Measurements from ENCODE around the gene MLLT11. TPM values are rescaled to one million over a fixed set of nuclear protein-coding genes. Genes with fewer than 3 reads are reported as not detected.
A peak's percentile ranks its signal among the peaks of the same experiment; 100 is the strongest.

MLLT11 gene
- total RNA-seq, 1 donor from 2014 or later, result 27.8 TPM

GRCh38 chr1:151024540-151025146, 35.6 kb upstream of the MLLT11 start:
- Mint-ChIP-seq H3K4me3 (ENCODE audit: unreplicated experiment) (no peak overlapping the region), H3K4me1 (ENCODE audit: unreplicated experiment) (peaks cover 8% of the 10 kb centered on the region), H3K36me3 (ENCODE audit: low read depth, unreplicated experiment) (peaks cover 18% of the 10 kb centered on the region), H3K9me3 (ENCODE audit: unreplicated experiment) (no peaks in the 10 kb centered on the region), H3K27ac (ENCODE audit: unreplicated experiment) (no peak overlapping the region), H3K27me3 (ENCODE audit: unreplicated experiment) (no peaks in the 10 kb centered on the region)
- TF ChIP-seq CTCF (IDR thresholded peaks at IDR 0.05; ENCODE audit: unreplicated experiment), result peak; percentile 68
- peak; percentile 88 for DNase-seq (ENCODE audit: low spot score)

- Mint-ChIP-seq H3K9me3 (ENCODE audit: unreplicated experiment) (no peaks in the 10 kb centered on the region), H3K4me1 (ENCODE audit: unreplicated experiment) (peaks cover 8% of the 10 kb centered on the region), H3K36me3 (ENCODE audit: low read depth, unreplicated experiment) (peaks cover 23% of the 10 kb centered on the region), H3K4me3 (ENCODE audit: unreplicated experiment) (peak overlapping the region; percentile 62), H3K27me3 (ENCODE audit: unreplicated experiment) (no peaks in the 10 kb centered on the region), H3K27ac (ENCODE audit: unreplicated experiment) (no peak overlapping the region)
- DNase-seq (ENCODE audit: low spot score), result no peak
- TF ChIP-seq CTCF (IDR thresholded peaks at IDR 0.05; ENCODE audit: unreplicated experiment), result no peak
These were observed 33.7 kb upstream of the MLLT11 start for GRCh38 chr1:151026460-151026859.

DNA sequence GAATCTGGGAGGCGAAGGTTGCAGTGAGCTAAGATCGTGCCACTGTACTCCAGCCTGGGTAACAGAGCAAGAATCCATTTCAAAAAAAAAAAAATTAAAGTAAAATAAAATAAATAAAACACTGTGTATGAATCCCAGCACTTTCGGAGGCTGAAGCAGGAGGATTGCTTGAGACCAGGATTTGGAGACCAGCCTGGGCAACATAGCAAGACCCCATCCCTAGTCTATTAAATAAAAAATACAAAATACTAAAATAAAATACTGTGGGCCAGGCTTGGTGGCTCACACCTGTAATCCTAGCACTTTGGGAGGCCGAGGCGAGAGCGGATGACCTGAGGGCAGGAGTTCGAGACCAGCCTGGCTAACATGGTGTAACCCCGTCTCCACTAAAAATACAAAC, 28.0 kb upstream of the MLLT11 start:
- no peak overlapping the region for H3K27ac Mint-ChIP-seq (ENCODE audit: unreplicated experiment)
- no peaks in the 10 kb centered on the region for H3K4me1 Mint-ChIP-seq (ENCODE audit: unreplicated experiment)
- DNase-seq (ENCODE audit: low spot score), result no peak
- no peak overlapping the region for H3K4me3 Mint-ChIP-seq (ENCODE audit: unreplicated experiment)
- no peak for TF ChIP-seq CTCF (IDR thresholded peaks at IDR 0.05; ENCODE audit: unreplicated experiment)
- H3K36me3 Mint-ChIP-seq (ENCODE audit: low read depth, unreplicated experiment), result peaks cover 35% of the 10 kb centered on the region
- no peaks in the 10 kb centered on the region for H3K9me3 Mint-ChIP-seq (ENCODE audit: unreplicated experiment)
- no peaks in the 10 kb centered on the region for H3K27me3 Mint-ChIP-seq (ENCODE audit: unreplicated experiment)

- Mint-ChIP-seq H3K27me3 (ENCODE audit: unreplicated experiment) (no peaks in the 10 kb centered on the region), H3K27ac (ENCODE audit: unreplicated experiment) (no peak overlapping the region), H3K36me3 (ENCODE audit: low read depth, unreplicated experiment) (peaks cover 25% of the 10 kb centered on the region), H3K4me3 (ENCODE audit: unreplicated experiment) (peak overlapping the region; percentile 2), H3K9me3 (ENCODE audit: unreplicated experiment) (no peaks in the 10 kb centered on the region), H3K4me1 (ENCODE audit: unreplicated experiment) (no peaks in the 10 kb centered on the region)
- no peak for TF ChIP-seq CTCF (IDR thresholded peaks at IDR 0.05; ENCODE audit: unreplicated experiment)
- no peak for DNase-seq (ENCODE audit: low spot score)
These were observed 25.0 kb upstream of the MLLT11 start for GRCh38 chr1:151035167-151035566.

DNA sequence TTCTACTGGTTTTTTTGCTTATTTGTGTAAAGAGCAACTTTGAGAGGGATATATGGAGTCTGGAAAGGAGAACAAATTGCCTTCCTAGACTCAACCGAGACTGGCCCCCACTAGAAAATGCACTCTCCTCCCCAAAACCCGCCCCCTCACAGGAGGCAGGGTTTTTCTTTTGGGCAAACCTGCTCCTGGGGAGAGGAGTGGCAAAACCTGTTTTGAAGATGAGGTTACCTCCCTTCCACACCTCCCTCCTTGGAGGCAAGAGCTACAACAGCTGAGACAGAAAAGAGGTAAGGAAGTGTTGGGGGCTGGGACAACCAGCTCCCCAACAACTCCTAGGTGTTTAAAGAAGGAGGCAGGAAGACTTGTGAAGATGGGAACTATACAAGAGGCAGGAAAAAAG, 23.8 kb upstream of the MLLT11 start, which contains the start of gene BNIPL:
Gene BNIPL (plus strand): TSS at position 231 of the 400 bp plus-strand sequence. CDS start 140 bp downstream, at position 371.
- Mint-ChIP-seq H3K9me3 (ENCODE audit: unreplicated experiment) (no peaks in the 10 kb centered on the region), H3K27ac (ENCODE audit: unreplicated experiment) (no peak within 1 kb of the TSS), H3K4me3 (ENCODE audit: unreplicated experiment) (no peak within 1 kb of the TSS), H3K4me1 (ENCODE audit: unreplicated experiment) (no peaks in the 10 kb centered on the region), H3K27me3 (ENCODE audit: unreplicated experiment) (no peaks in the 10 kb centered on the region), H3K36me3 (ENCODE audit: low read depth, unreplicated experiment) (peaks cover 21% of the 10 kb centered on the region)
- no peak for DNase-seq (ENCODE audit: low spot score)
- TF ChIP-seq CTCF (IDR thresholded peaks at IDR 0.05; ENCODE audit: unreplicated experiment), result no peak
